H9 (cell line): ENCODE results near the gene MYBBP1A. TPM values are rescaled to one million over a fixed set of nuclear protein-coding genes. Genes with fewer than 3 reads are reported as not detected.

ENCODE experiments used
- DNase-seq: peaks from one replicate; pipeline ENCODE4 v3.0.0-alpha.2; 2017
- H2AFZ ChIP-seq: one replicate; pipeline ENCODE4 v1.6.1; 2013; ENCODE audit warnings: mild to moderate bottlenecking, low read length, control low read depth, moderate library complexity
- H2AK5ac ChIP-seq: 2 replicates; pipeline ENCODE4 v1.6.1; 2013; ENCODE audit warnings: low read length, control low read depth, mixed read lengths; ENCODE audit not compliant: insufficient read length
- H2BK120ac ChIP-seq: one replicate; pipeline ENCODE4 v1.6.1; 2013; ENCODE audit warnings: low read depth, mild to moderate bottlenecking, low read length, control low read depth, inconsistent platforms; ENCODE audit not compliant: poor library complexity, severe bottlenecking
- H2BK12ac ChIP-seq: 2 replicates; pipeline ENCODE4 v1.6.1; 2013; ENCODE audit warnings: low read length, control low read depth, mixed read lengths, low read depth; ENCODE audit not compliant: insufficient read length
- H2BK15ac ChIP-seq: 2 replicates; pipeline ENCODE4 v1.6.1; 2013; ENCODE audit warnings: low read depth, low read length, control low read depth
- H2BK20ac ChIP-seq: one replicate; pipeline ENCODE4 v1.6.1; 2013; ENCODE audit warnings: low read depth, mild to moderate bottlenecking, low read length, control low read depth, inconsistent platforms; ENCODE audit not compliant: poor library complexity, severe bottlenecking
- H2BK5ac ChIP-seq: 2 replicates; pipeline ENCODE4 v1.6.1; 2013; ENCODE audit warnings: low read length, control low read depth, mixed read lengths; ENCODE audit not compliant: insufficient read length
- H3K14ac ChIP-seq: 2 replicates; pipeline ENCODE4 v1.6.1; 2013; ENCODE audit warnings: low read length, control low read depth; ENCODE audit not compliant: insufficient read depth
- H3K18ac ChIP-seq: 2 replicates; pipeline ENCODE4 v1.6.1; 2013; ENCODE audit warnings: low read depth, mild to moderate bottlenecking, mixed read lengths, low read length, control low read depth; ENCODE audit not compliant: insufficient read length
- H3K23ac ChIP-seq: 2 replicates; pipeline ENCODE4 v1.6.1; 2013; ENCODE audit warnings: low read length, control low read depth, mixed read lengths, low read depth; ENCODE audit not compliant: insufficient read length
- H3K23me2 ChIP-seq: 2 replicates; pipeline ENCODE4 v1.6.1; 2013; ENCODE audit warnings: low read depth, mild to moderate bottlenecking, mixed read lengths, low read length, control low read depth; ENCODE audit not compliant: insufficient read length, poor library complexity, severe bottlenecking
- H3K27ac ChIP-seq: 2 replicates; pipeline ENCODE4 v1.5.1; 2013; ENCODE audit warnings: low read length, control low read depth, mixed read lengths, low read depth; ENCODE audit not compliant: insufficient read length
- H3K27me3 ChIP-seq: 2 replicates; pipeline ENCODE4 v1.6.1; 2013; ENCODE audit warnings: low read length, control low read depth, inconsistent platforms; ENCODE audit not compliant: insufficient read depth
- H3K4ac ChIP-seq: 2 replicates; pipeline ENCODE4 v1.6.1; 2013; ENCODE audit warnings: low read depth, mild to moderate bottlenecking, control low read depth, inconsistent platforms, low read length, moderate library complexity
- H3K4me1 ChIP-seq: 2 replicates; pipeline ENCODE4 v1.6.1; 2013; ENCODE audit warnings: low read length, control low read depth, inconsistent platforms; ENCODE audit not compliant: insufficient read depth
- H3K4me2 ChIP-seq: 2 replicates; pipeline ENCODE4 v1.6.1; 2013; ENCODE audit warnings: low read length, control low read depth, mixed read lengths; ENCODE audit not compliant: insufficient read length, insufficient read depth
- H3K56ac ChIP-seq: 2 replicates; pipeline ENCODE4 v1.6.1; 2013; ENCODE audit warnings: low read depth, mild to moderate bottlenecking, mixed read lengths, low read length, control low read depth; ENCODE audit not compliant: insufficient read length
- H3K79me1 ChIP-seq: 2 replicates; pipeline ENCODE4 v1.6.1; 2013; ENCODE audit warnings: low read depth, mild to moderate bottlenecking, moderate library complexity, low read length, control low read depth, inconsistent platforms; ENCODE audit not compliant: insufficient read depth, poor library complexity, severe bottlenecking
- H3K79me2 ChIP-seq: 2 replicates; pipeline ENCODE4 v1.6.1; 2013; ENCODE audit warnings: low read length, control low read depth, inconsistent platforms; ENCODE audit not compliant: insufficient read depth
- H3K9ac ChIP-seq: 2 replicates; pipeline ENCODE4 v1.6.1; 2013; ENCODE audit warnings: low read length, control low read depth, mixed read lengths; ENCODE audit not compliant: insufficient read length; ENCODE audit errors: extremely low read depth
- H3K9me3 ChIP-seq: one replicate; pipeline ENCODE4 v1.6.1; 2013; ENCODE audit warnings: low read depth, low read length, inconsistent platforms; ENCODE audit not compliant: control insufficient read depth
- H3T11ph ChIP-seq: one replicate; pipeline ENCODE4 v1.6.1; 2013; ENCODE audit warnings: mild to moderate bottlenecking, low read length, control low read depth, inconsistent platforms
- H4K20me1 ChIP-seq: one replicate; pipeline ENCODE4 v1.6.1; 2013; ENCODE audit not compliant: control insufficient read depth, insufficient read length, insufficient read depth
- H4K5ac ChIP-seq: 2 replicates; pipeline ENCODE4 v1.6.1; 2013; ENCODE audit warnings: low read depth, mild to moderate bottlenecking, mixed read lengths, low read length, control low read depth; ENCODE audit not compliant: insufficient read length
- H4K8ac ChIP-seq: replicated peaks from 2 replicates; pipeline ENCODE4 v1.6.1; 2013; ENCODE audit warnings: low read length, control low read depth, mixed read lengths, low read depth; ENCODE audit not compliant: insufficient read length
- H4K91ac ChIP-seq: 2 replicates; pipeline ENCODE4 v1.6.1; 2013; ENCODE audit warnings: low read depth, mild to moderate bottlenecking, moderate library complexity, mixed read lengths, low read length, control low read depth; ENCODE audit not compliant: insufficient read length
- H3K27ac Mint-ChIP-seq, 3 experiments: 2 replicates in 2 of 3; 3 replicates in 1 of 3; pipeline ENCODE4 v1.8.0; 2020 to 2021; ENCODE audit warnings: mixed read lengths in 3 of 3, mild to moderate bottlenecking in 1 of 3, moderate library complexity in 1 of 3
- H3K27me3 Mint-ChIP-seq: 2 replicates; pipeline ENCODE4 v1.8.0; 2021; ENCODE audit warnings: low read depth, mild to moderate bottlenecking, moderate library complexity, mixed read lengths
- H3K36me3 Mint-ChIP-seq, 3 experiments: 2 replicates in 2 of 3; 3 replicates in 1 of 3; pipeline ENCODE4 v1.8.0; 2020 to 2021; ENCODE audit warnings: low read depth in 3 of 3, mixed read lengths in 3 of 3; ENCODE audit not compliant: insufficient read depth in 1 of 3
- H3K4me1 Mint-ChIP-seq, 2 experiments: 2 replicates each; pipeline ENCODE4 v1.8.0; 2020; ENCODE audit warnings: mixed read lengths in 2 of 2
- H3K4me3 Mint-ChIP-seq, 2 experiments: 2 replicates in 1 of 2; 3 replicates in 1 of 2; pipeline ENCODE4 v1.8.0; 2020 to 2021; ENCODE audit warnings: mild to moderate bottlenecking in 2 of 2, mixed read lengths in 2 of 2, moderate library complexity in 1 of 2
- H3K9me3 Mint-ChIP-seq, 2 experiments: 2 replicates in 1 of 2; 3 replicates in 1 of 2; pipeline ENCODE4 v1.8.0; 2020; ENCODE audit warnings: mild to moderate bottlenecking in 2 of 2, mixed read lengths in 2 of 2, moderate library complexity in 1 of 2
- CTCF ChIP-seq: fragments of 200-600 bp; sonication (generic); conservative IDR thresholded peaks from 3 replicates; pipeline ENCODE4 v1.8.0; 2021; ENCODE audit warnings: antibody characterized with exemption, mild to moderate bottlenecking
- WGBS: extraction: QIAGEN DNeasy Blood & Tissue Kit; methylation state at CpG from one replicate; pipeline ENCODE4 v1.1.7; 2013; ENCODE audit warnings: missing lambda C conversion rate, low lambda C conversion rate, mixed read lengths; ENCODE audit not compliant: insufficient read length; ENCODE audit errors: extremely low coverage; 5-methylcytosine and 5-hydroxymethylcytosine counted together
- total RNA-seq: library from RNA; stranded (reverse); gene quantifications from 2 replicates; pipeline ENCODE4 v1.2.1, GENCODE V29; 2021

MYBBP1A gene
- total RNA-seq, 1 experiment from 2014 or later = 181 TPM

DNA sequence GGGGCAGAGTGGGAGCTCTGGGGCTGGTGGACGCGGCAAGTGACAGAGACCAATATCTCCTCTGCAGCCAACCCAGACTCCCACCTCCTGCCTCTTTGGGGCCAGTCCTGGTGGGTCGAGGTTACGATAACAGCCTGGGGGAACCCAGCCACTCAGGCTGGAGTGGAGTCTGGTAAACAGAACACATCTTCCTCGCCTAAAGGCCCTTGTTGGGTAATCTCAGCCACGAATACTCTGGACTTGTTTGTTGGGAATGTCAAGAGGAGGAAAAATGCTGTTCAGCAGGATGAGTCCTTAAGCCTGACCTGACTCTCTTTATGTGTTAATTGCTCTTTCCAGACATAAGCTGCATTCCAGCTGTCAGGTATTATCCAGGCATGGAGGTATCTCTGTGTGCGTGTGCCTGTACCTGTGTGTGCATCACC lies 64.5 kb downstream of the MYBBP1A start:
- Histone ChIP-seq H4K8ac (no peak overlapping the region), H2AFZ (no peak overlapping the region), H3K79me1 (no peaks in the 10 kb centered on the region), H3K9me3 (no peaks in the 10 kb centered on the region), H3K79me2 (no peaks in the 10 kb centered on the region), H3K18ac (no peak overlapping the region), H2BK5ac (no peak overlapping the region), H3K4me1 (no peaks in the 10 kb centered on the region), H3K23me2 (no peaks in the 10 kb centered on the region), H3K4me2 (no peak overlapping the region), H3K9ac (no peak overlapping the region), H3K56ac (no peak overlapping the region), H3K23ac (no peak overlapping the region), H3K14ac (no peak overlapping the region), H2BK12ac (no peak overlapping the region), H4K5ac (no peak overlapping the region), H3K27ac (no peak overlapping the region), H3K4ac (no peak overlapping the region), H2BK120ac (no peak overlapping the region), H3T11ph (no peak overlapping the region), H3K27me3 (no peaks in the 10 kb centered on the region), H2BK20ac (no peak overlapping the region), H2BK15ac (no peak overlapping the region), H4K91ac (no peak overlapping the region), H2AK5ac (no peak overlapping the region), H4K20me1 (peaks cover 3% of the 10 kb centered on the region)
- peaks cover 18 to 22% of the 10 kb centered on the region in 2 experiments for H3K4me1 Mint-ChIP-seq
- no peaks in the 10 kb centered on the region for H3K36me3 Mint-ChIP-seq
- H3K4me3 Mint-ChIP-seq = no peak overlapping the region
- TF ChIP-seq CTCF = no peak
- no peaks in the 10 kb centered on the region; a peak in 2 of 5 replicates for H3K9me3 Mint-ChIP-seq
- H3K27ac Mint-ChIP-seq = no peak overlapping the region
- H3K27me3 Mint-ChIP-seq = peaks cover 16% of the 10 kb centered on the region
- WGBS = no CpG with 5 or more reads among the region's 7 CpGs
- no peak for DNase-seq
